ENCODE measurements around the gene ARRB2. TPM values are rescaled to one million over a fixed set of nuclear protein-coding genes. Genes with fewer than 3 reads are reported as not detected.
A peak's percentile ranks its signal among the peaks of the same experiment; 100 is the strongest.

The ARRB2 gene
- polyA plus RNA-seq, 3 donors from 2014 or later: 46.0 to 70.9 (median 60.4) TPM

- Mint-ChIP-seq H3K27me3 (ENCODE audit: low read depth in 3 of 3) (peaks cover 2 to 8% (median 2%) of the 10 kb centered on the region in 3 donors), H3K4me3 (peak overlapping the region in 2 of 5 donors; percentile 18 to 67), H3K4me1 (peaks cover 28 to 29% of the 10 kb centered on the region in 2 donors)
These were observed 11.0 kb downstream of the ARRB2 start for GRCh38 chr17:4721203-4722135.

GRCh38 chr17:4722678-4723240 is 12.3 kb downstream of the ARRB2 start:
- Mint-ChIP-seq H3K36me3 (peaks cover 10 to 17% (median 15%) of the 10 kb centered on the region in 3 donors), H3K27me3 (ENCODE audit: low read depth in 3 of 3) (peaks cover 2 to 8% (median 3%) of the 10 kb centered on the region in 3 donors), H3K4me3 (no peak overlapping the region), H3K27ac (peak overlapping the region in 1 of 6 donors; percentile 53), H3K4me1 (peaks cover 17 to 18% of the 10 kb centered on the region in 2 donors), H3K9me3 (no peaks in the 10 kb centered on the region)
- no peak for DNase-seq

More at GRCh38 chr17:4721203-4722135, 11.0 kb downstream of the ARRB2 start:
- Mint-ChIP-seq H3K27ac (peak overlapping the region; percentile 61 to 84 (median 82)), H3K9me3 (no peaks in the 10 kb centered on the region), H3K36me3 (peaks cover 10 to 24% (median 23%) of the 10 kb centered on the region in 3 donors)
- peak; percentile 35 to 68 (median 47) for DNase-seq

- peaks cover 2 to 8% (median 2%) of the 10 kb centered on the region in 3 donors for H3K27me3 Mint-ChIP-seq (ENCODE audit: low read depth in 3 of 3)
- peak overlapping the region in 1 of 6 donors; percentile 47 for H3K27ac Mint-ChIP-seq
- no peak for DNase-seq
- peaks cover 9% of the 10 kb centered on the region in 2 donors for H3K4me1 Mint-ChIP-seq
- H3K36me3 Mint-ChIP-seq: peaks cover 4 to 15% (median 11%) of the 10 kb centered on the region in 3 donors
- H3K4me3 Mint-ChIP-seq: no peak overlapping the region
- H3K9me3 Mint-ChIP-seq: no peaks in the 10 kb centered on the region
These were observed 14.2 kb downstream of the ARRB2 start for GRCh38 chr17:4724650-4725049.

- peaks cover 2 to 8% (median 4%) of the 10 kb centered on the region in 3 donors for H3K27me3 Mint-ChIP-seq (ENCODE audit: low read depth in 3 of 3)
- H3K4me3 Mint-ChIP-seq: no peak overlapping the region
- H3K27ac Mint-ChIP-seq: peak overlapping the region in 1 of 6 donors; percentile 55
- H3K36me3 Mint-ChIP-seq: peaks cover 0 to 12% (median 8%) of the 10 kb centered on the region in 3 donors
- no peak for DNase-seq
- H3K9me3 Mint-ChIP-seq: no peaks in the 10 kb centered on the region
- peaks cover 11 to 14% of the 10 kb centered on the region in 2 donors for H3K4me1 Mint-ChIP-seq
These were observed 15.3 kb downstream of the ARRB2 start for GRCh38 chr17:4725646-4726310.

DNA sequence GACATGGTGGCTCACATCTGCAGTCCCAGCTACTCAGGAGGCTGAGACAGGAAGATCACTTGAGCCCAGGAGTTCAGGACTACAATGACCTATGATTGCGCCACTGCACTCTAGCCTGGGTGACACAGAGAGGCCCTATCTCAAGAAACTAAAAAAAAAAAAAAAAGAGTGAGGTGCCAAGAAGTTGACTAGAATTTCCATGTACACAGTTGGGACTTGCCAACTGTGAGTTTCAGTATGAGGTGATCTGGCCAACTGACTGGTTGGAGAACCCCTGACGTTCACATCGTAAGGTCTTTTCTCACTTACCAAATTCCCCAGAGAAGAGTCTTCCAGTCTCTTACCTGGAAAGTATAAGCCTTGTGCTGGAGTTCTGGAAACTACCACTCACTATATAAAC is 17.7 kb downstream of the ARRB2 start:
- H3K27me3 Mint-ChIP-seq (ENCODE audit: low read depth in 3 of 3): peaks cover 3 to 8% (median 5%) of the 10 kb centered on the region in 3 donors
- no peak overlapping the region for H3K27ac Mint-ChIP-seq
- no peaks in the 10 kb centered on the region for H3K9me3 Mint-ChIP-seq
- H3K4me1 Mint-ChIP-seq: peaks cover 20 to 22% of the 10 kb centered on the region in 2 donors
- H3K4me3 Mint-ChIP-seq: no peak overlapping the region
- no peak for DNase-seq
- H3K36me3 Mint-ChIP-seq: no peaks in the 10 kb centered on the region

- no peak for DNase-seq
- Mint-ChIP-seq H3K4me1 (peaks cover 24 to 26% of the 10 kb centered on the region in 2 donors), H3K27ac (peak overlapping the region in 1 of 6 donors; percentile 43), H3K27me3 (ENCODE audit: low read depth in 3 of 3) (peaks cover 7 to 11% (median 9%) of the 10 kb centered on the region in 3 donors), H3K36me3 (peaks cover 0 to 4% (median 0%) of the 10 kb centered on the region in 3 donors), H3K4me3 (peak overlapping the region in 3 of 5 donors; percentile 39 to 99 (median 57)), H3K9me3 (no peaks in the 10 kb centered on the region)
These were observed 22.7 kb downstream of the ARRB2 start for GRCh38 chr17:4733073-4733531.

DNA sequence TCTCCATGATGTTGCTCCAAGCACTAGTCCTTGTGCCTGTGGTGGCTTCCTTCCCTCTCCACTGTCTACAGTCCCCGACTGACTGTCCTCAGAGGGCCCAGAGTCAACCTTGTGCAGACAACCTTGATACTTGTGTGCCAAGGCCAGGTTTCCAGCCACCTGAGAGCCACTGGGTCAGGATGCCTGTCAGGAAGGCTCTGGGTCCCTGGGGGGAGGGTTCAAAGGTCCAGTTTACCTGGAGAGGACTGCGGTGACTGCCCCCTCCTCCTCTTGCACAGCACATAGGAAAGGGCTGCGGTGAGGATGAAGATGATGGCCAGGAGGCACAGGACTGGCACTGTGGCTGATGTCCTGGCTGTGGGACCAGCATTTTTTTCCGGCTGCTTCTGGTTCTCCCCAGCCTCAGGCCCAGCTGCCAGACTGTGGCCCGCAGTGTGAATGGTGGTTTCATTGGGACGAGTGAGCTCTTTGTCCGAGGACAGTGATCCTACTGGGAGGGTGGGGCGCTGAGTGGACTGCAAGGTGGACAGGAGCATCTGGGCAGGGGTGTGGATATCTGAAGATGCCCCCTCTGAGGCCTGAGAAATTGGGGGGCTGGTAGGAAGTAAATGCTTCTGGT is 24.5 kb downstream of the ARRB2 start:
- no peaks in the 10 kb centered on the region for H3K9me3 Mint-ChIP-seq
- H3K27ac Mint-ChIP-seq: peak overlapping the region in 1 of 6 donors; percentile 16
- H3K4me1 Mint-ChIP-seq: peaks cover 35 to 36% of the 10 kb centered on the region in 2 donors
- H3K27me3 Mint-ChIP-seq (ENCODE audit: low read depth in 3 of 3): peaks cover 11 to 16% (median 13%) of the 10 kb centered on the region in 3 donors
- DNase-seq: no peak
- peak overlapping the region in 1 of 5 donors; percentile 18 for H3K4me3 Mint-ChIP-seq
- H3K36me3 Mint-ChIP-seq: peaks cover 0 to 4% (median 0%) of the 10 kb centered on the region in 3 donors

DNA sequence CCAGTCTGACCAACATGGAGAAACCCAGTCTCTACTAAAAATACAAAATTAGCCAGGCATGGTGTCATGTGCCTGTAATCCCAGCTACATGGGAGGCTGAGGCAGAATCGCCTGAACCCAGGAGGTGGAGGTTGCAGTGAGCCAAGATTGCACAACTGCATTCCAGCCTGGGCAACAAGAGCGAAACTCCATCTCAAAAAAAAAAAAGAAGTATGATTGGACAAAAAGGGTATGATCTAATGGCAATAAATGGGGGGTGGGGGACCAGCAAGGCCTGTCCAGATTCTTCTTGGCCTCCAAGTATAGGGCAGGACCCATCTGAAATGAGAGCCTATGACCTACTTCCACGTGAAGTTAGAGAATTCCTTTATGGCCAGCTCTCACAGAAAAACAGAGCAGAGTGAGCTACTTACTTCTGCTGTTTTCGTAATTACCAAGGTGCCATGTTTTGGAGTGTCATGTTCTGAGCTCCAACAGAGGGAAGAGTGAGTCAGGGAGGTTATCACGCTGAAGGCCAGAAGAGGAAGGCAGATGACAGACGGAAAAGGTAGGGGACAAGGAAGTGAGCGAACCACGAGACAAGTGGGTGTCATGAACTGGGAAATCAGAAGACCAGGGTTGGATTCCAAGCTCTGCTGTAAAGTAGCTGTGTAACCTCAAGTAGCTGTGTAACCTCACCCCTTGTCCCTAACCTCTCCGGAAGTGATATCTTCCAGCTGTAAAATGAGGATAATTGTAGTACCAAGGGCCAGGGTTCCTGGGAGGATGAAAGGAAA is 25.6 kb downstream of the ARRB2 start:
- Mint-ChIP-seq H3K27ac (peak overlapping the region in 1 of 6 donors; percentile 41), H3K36me3 (peaks cover 0 to 4% (median 0%) of the 10 kb centered on the region in 3 donors), H3K4me3 (no peak overlapping the region), H3K9me3 (no peaks in the 10 kb centered on the region), H3K27me3 (ENCODE audit: low read depth in 3 of 3) (peaks cover 11 to 20% (median 15%) of the 10 kb centered on the region in 3 donors), H3K4me1 (peaks cover 32 to 34% of the 10 kb centered on the region in 2 donors)
- DNase-seq: no peak

DNA sequence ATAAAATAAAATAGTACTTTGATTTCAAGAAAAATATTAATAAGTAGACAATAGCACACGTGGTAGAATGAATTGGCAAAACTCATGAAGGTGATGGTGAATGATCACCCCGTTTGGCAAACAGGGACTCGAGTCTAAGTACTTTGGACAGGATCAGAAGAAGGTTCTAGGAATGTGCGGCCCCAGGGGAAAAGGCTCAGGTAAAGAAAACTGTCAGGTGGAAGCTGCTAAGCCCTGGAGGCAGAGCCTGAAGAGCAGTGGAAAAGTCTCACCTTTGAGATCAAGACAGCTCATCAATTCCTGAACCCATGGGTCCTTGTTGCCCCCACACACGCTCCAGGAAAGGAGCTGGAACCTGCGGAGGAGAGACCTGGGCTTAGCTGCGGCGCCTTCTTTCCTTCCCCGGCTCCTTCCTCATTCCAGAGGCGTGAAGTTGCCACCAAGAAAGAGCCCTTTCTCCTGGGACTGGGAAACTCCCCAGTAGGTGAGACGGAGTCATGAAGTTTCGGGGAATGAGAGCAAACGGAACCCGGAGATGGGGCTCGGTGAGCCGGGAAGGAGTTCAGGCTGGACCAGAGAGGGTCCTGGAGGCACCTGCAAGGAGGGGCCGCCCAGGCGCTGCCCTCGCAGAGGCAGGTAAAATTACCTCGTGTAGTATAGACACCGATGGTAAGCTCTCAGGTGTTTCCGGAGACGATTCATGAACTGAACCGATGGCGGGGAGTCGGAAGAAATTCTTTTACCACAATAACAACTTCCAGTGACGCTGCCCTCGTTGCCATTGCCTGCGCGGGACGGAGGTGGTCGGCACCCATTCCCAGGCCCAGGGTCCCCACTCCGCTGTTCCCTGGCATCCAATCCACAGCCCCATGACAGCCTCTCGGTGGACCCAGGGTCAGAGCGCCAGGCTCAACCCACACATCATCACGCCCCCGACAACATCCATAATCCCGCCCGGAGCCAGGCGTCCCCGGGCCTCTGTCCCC is 28.0 kb downstream of the ARRB2 start:
- H3K4me3 Mint-ChIP-seq: peak overlapping the region; percentile 77 to 86 (median 81)

GRCh38 chr17:4739122-4740024 is 28.9 kb downstream of the ARRB2 start, which contains the start of the genes CXCL16 and ZMYND15:
Gene CXCL16, minus strand, starts transcription at chr17:4739928. Its CDS starts 589 bp downstream, at chr17:4739339.
Gene ZMYND15, plus strand, starts transcription at chr17:4739833. Its CDS starts 716 bp downstream, at chr17:4740549.
- Mint-ChIP-seq H3K4me1 (peaks cover 16 to 17% of the 10 kb centered on the region in 2 donors), H3K36me3 (peaks cover 0 to 3% (median 0%) of the 10 kb centered on the region in 3 donors), H3K9me3 (no peaks in the 10 kb centered on the region), H3K27ac (peak within 1 kb of the TSS in 3 of 6 donors; percentile 53 to 73 (median 69)), H3K27me3 (ENCODE audit: low read depth in 3 of 3) (peaks cover 14 to 18% (median 16%) of the 10 kb centered on the region in 3 donors), H3K4me3 (peak within 1 kb of the TSS; percentile 85 to 89 (median 86))
- peak; percentile 46 to 54 (median 51) for DNase-seq

More for the DNA sequence above, 28.0 kb downstream of the ARRB2 start:
- peaks cover 0 to 4% (median 0%) of the 10 kb centered on the region in 3 donors for H3K36me3 Mint-ChIP-seq
- peaks cover 17 to 18% of the 10 kb centered on the region in 2 donors for H3K4me1 Mint-ChIP-seq
- no peaks in the 10 kb centered on the region for H3K9me3 Mint-ChIP-seq
- peak overlapping the region in 1 of 6 donors; percentile 27 for H3K27ac Mint-ChIP-seq
- no peak for DNase-seq
- peaks cover 14 to 18% (median 15%) of the 10 kb centered on the region in 3 donors for H3K27me3 Mint-ChIP-seq (ENCODE audit: low read depth in 3 of 3)
